HEK293 (cell line): ENCODE measurements around the gene XPNPEP1.

Experiments
- CTCF ChIA-PET: fragments of 350-600 bp; formaldehyde crosslinking; extraction: SDS; loops from one replicate; lab custom pipeline; 2021; ENCODE audit warnings: antibody characterized with exemption; lab: Yijun Ruan, JAX
- POLR2A ChIA-PET: fragments of 300-600 bp; formaldehyde crosslinking; extraction: SDS; loops from one replicate; lab custom pipeline; 2020; ENCODE audit warnings: antibody characterized with exemption, inconsistent platforms; lab: Yijun Ruan, JAX
- H3K27ac ChIP-seq: fragments of 200-500 bp; sonication (Bioruptor generic); 2 replicates; pipeline ENCODE4 v1.5.1; 2014; ENCODE audit warnings: low read depth, low read length, control low read depth, inconsistent platforms; ENCODE audit errors: extremely low read depth
- H3K36me3 ChIP-seq, 2 experiments: fragments of 200-500 bp in 1 of 2; sonication (Bioruptor generic) in 1 of 2; 1 replicate in 1 of 2; 2 replicates in 1 of 2; pipeline ENCODE4 v1.5.1; 2014 to 2017; ENCODE audit warnings: inconsistent platforms in 2 of 2, low read length in 2 of 2; ENCODE audit not compliant: control insufficient read depth in 2 of 2, insufficient read depth in 1 of 2
- H3K4me1 ChIP-seq: fragments of 200-500 bp; sonication (Bioruptor generic); 2 replicates; pipeline ENCODE4 v1.5.1; 2014; ENCODE audit warnings: mild to moderate bottlenecking, low read length, inconsistent platforms; ENCODE audit not compliant: control insufficient read depth, insufficient read depth
- H3K4me3 ChIP-seq: 2 replicates; pipeline ENCODE4 v1.5.1; 2011; ENCODE audit warnings: low read depth, mild to moderate bottlenecking, control low read depth, low read length, moderate library complexity
- H3K9me3 ChIP-seq: fragments of 200-500 bp; sonication (Bioruptor generic); 2 replicates; pipeline ENCODE4 v1.5.1; 2014; ENCODE audit warnings: low read depth, low read length, inconsistent platforms; ENCODE audit not compliant: control insufficient read depth, insufficient read depth
- EGR2 ChIP-seq: fragments of 450-650 bp; formaldehyde crosslinking; IDR thresholded peaks from 2 replicates; pipeline ENCODE4 v1.5.1; 2016; ENCODE audit warnings: low read depth, missing biosample characterization, missing genetic modification characterization
- GLI2 ChIP-seq: fragments of 450-650 bp; formaldehyde crosslinking; IDR thresholded peaks from 2 replicates; pipeline ENCODE4; 2017; ENCODE audit warnings: missing biosample characterization, missing genetic modification characterization, low read depth, borderline replicate concordance
- SCRT2 ChIP-seq: fragments of 450-650 bp; formaldehyde crosslinking; IDR thresholded peaks from 2 replicates; pipeline ENCODE4 v1.5.1; 2016; ENCODE audit warnings: missing biosample characterization, missing genetic modification characterization
- TRIM28 ChIP-seq: IDR thresholded peaks from 2 replicates; pipeline ENCODE4 v1.6.1; 2011; ENCODE audit warnings: low read length, control low read depth, borderline replicate concordance
- ZNF132 ChIP-seq: fragments of 450-650 bp; formaldehyde crosslinking; IDR thresholded peaks from 2 replicates; pipeline ENCODE4 v1.5.1; 2017; ENCODE audit warnings: missing biosample characterization, missing genetic modification characterization, borderline replicate concordance
- ZNF138 ChIP-seq: fragments of 450-650 bp; formaldehyde crosslinking; IDR thresholded peaks from 2 replicates; pipeline ENCODE4 v1.5.1; 2016; ENCODE audit warnings: missing biosample characterization, missing genetic modification characterization, borderline replicate concordance
- ZNF324 ChIP-seq: fragments of 450-650 bp; formaldehyde crosslinking; IDR thresholded peaks from 2 replicates; pipeline ENCODE4 v1.5.1; 2016; ENCODE audit warnings: missing biosample characterization, missing genetic modification characterization
- ZNF341 ChIP-seq: fragments of 450-650 bp; formaldehyde crosslinking; IDR thresholded peaks from 2 replicates; pipeline ENCODE4; 2016; ENCODE audit warnings: low read depth, missing biosample characterization, missing genetic modification characterization
- ZNF350 ChIP-seq: fragments of 450-650 bp; formaldehyde crosslinking; IDR thresholded peaks from 2 replicates; pipeline ENCODE4 v1.5.0; 2017; ENCODE audit warnings: missing biosample characterization, mild to moderate bottlenecking, missing genetic modification characterization
- ZNF366 ChIP-seq: fragments of 450-650 bp; formaldehyde crosslinking; conservative IDR thresholded peaks from 2 replicates; pipeline ENCODE4 v1.5.1; 2016; ENCODE audit warnings: missing biosample characterization, missing genetic modification characterization
- ZNF426 ChIP-seq: fragments of 450-650 bp; formaldehyde crosslinking; IDR thresholded peaks from 2 replicates; pipeline ENCODE4 v1.5.1; 2017; ENCODE audit warnings: missing biosample characterization, missing genetic modification characterization, mild to moderate bottlenecking, inconsistent platforms, moderate library complexity
- ZNF701 ChIP-seq: fragments of 450-650 bp; formaldehyde crosslinking; IDR thresholded peaks from 2 replicates; pipeline ENCODE4 v1.5.1; 2016; ENCODE audit warnings: missing biosample characterization, missing genetic modification characterization
- TF ChIP-seq, protein P1 (sequence below): fragments of 450-650 bp; formaldehyde crosslinking; IDR thresholded peaks from 2 replicates; pipeline ENCODE4 v1.5.1; 2016; ENCODE audit warnings: missing biosample characterization, missing genetic modification characterization, borderline replicate concordance
- TF ChIP-seq, protein P2 (sequence below): fragments of 450-650 bp; formaldehyde crosslinking; IDR thresholded peaks from 2 replicates; pipeline ENCODE4 v1.5.0; 2017; ENCODE audit warnings: missing biosample characterization, missing genetic modification characterization, borderline replicate concordance

Gene XPNPEP1

DNA sequence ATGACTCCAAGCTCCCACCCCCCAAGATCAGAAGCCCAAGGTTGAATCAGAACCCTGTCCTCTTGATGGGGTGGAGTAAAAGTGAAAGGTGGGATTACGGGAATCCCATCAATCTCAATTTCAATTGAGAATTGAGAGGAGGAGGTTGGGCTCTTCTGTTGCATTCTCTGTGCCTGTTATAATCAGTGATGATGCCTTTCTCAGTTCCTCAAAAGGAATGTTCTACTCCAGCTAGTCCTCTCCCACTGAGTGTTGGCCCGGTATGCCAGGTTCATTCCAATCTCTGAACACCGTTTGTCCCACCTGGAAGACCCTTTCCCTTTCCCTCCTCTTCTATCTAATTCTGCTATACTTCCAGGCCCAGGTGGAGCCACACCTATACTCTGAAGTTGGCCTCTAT lies 17.2 kb upstream of the XPNPEP1 start:
- CTCF ChIA-PET: interaction anchor here (1.2 kb wide), 2 partner anchors 17 to 51 kb away, joined by 3 read pairs; no protein-coding TSS in a partner anchor
- Histone ChIP-seq H3K4me3 (no peak overlapping the region), H3K27ac (no peak overlapping the region)
- TF ChIP-seq ZNF132 (tag by site-specific recombination): no peak
- TF ChIP-seq, all 188 proteins: peak for 0
- POLR2A ChIA-PET: no interaction called here
- Histone ChIP-seq H3K9me3 (no peaks in the 10 kb centered on the region), H3K4me1 (peaks cover 2% of the 10 kb centered on the region; the same call in 1 of the 2 replicates), H3K36me3 (no peaks in the 10 kb centered on the region)

DNA sequence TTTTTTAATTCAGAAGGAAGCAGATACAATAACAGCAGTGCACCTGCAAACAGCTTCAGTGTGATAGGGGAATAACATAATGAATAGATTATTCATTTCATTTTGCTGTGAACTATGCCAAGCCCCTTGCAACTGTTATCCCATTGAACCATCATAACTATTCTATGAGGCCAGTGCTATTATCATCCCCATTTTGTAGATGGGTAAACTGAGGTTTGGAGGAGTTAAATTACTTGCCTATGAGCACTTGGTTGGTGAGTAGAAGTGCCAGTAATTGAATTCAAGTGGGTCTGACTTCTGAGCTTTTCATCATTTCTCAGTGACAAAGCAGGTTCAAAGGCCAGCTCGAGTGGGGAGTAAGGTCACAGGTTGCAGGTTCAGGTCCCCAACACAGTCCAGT lies 16.8 kb upstream of the XPNPEP1 start:
- no peaks in the 10 kb centered on the region for H3K4me1 ChIP-seq
- H3K4me3 ChIP-seq: no peak overlapping the region
- no peaks in the 10 kb centered on the region for H3K36me3 ChIP-seq
- POLR2A ChIA-PET: no interaction called here
- H3K9me3 ChIP-seq: no peaks in the 10 kb centered on the region
- H3K27ac ChIP-seq: no peak overlapping the region
- CTCF ChIA-PET: interaction anchor here (1.2 to 1.4 kb wide), 3 partner anchors 17 to 50 kb away, joined by 3 to 4 read pairs (median 3); no protein-coding TSS in a partner anchor
- TF ChIP-seq GLI2 (tag by site-specific recombination) (no peak), ZNF138 (tag by site-specific recombination) (no peak), ZNF426 (tag by site-specific recombination) (no peak), SCRT2 (tag by site-specific recombination) (no peak), ZNF350 (tag by site-specific recombination) (no peak), ZNF341 (tag by site-specific recombination) (no peak), TRIM28 (no peak), EGR2 (no peak), ZNF366 (tag by site-specific recombination) (no peak), ZNF701 (tag by site-specific recombination) (no peak), ZNF324 (no peak)
- TF ChIP-seq, protein P1, sequence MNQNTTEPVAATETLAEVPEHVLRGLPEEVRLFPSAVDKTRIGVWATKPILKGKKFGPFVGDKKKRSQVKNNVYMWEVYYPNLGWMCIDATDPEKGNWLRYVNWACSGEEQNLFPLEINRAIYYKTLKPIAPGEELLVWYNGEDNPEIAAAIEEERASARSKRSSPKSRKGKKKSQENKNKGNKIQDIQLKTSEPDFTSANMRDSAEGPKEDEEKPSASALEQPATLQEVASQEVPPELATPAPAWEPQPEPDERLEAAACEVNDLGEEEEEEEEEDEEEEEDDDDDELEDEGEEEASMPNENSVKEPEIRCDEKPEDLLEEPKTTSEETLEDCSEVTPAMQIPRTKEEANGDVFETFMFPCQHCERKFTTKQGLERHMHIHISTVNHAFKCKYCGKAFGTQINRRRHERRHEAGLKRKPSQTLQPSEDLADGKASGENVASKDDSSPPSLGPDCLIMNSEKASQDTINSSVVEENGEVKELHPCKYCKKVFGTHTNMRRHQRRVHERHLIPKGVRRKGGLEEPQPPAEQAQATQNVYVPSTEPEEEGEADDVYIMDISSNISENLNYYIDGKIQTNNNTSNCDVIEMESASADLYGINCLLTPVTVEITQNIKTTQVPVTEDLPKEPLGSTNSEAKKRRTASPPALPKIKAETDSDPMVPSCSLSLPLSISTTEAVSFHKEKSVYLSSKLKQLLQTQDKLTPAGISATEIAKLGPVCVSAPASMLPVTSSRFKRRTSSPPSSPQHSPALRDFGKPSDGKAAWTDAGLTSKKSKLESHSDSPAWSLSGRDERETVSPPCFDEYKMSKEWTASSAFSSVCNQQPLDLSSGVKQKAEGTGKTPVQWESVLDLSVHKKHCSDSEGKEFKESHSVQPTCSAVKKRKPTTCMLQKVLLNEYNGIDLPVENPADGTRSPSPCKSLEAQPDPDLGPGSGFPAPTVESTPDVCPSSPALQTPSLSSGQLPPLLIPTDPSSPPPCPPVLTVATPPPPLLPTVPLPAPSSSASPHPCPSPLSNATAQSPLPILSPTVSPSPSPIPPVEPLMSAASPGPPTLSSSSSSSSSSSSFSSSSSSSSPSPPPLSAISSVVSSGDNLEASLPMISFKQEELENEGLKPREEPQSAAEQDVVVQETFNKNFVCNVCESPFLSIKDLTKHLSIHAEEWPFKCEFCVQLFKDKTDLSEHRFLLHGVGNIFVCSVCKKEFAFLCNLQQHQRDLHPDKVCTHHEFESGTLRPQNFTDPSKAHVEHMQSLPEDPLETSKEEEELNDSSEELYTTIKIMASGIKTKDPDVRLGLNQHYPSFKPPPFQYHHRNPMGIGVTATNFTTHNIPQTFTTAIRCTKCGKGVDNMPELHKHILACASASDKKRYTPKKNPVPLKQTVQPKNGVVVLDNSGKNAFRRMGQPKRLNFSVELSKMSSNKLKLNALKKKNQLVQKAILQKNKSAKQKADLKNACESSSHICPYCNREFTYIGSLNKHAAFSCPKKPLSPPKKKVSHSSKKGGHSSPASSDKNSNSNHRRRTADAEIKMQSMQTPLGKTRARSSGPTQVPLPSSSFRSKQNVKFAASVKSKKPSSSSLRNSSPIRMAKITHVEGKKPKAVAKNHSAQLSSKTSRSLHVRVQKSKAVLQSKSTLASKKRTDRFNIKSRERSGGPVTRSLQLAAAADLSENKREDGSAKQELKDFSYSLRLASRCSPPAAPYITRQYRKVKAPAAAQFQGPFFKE (tag by site-specific recombination): no peak
- TF ChIP-seq, protein P2, sequence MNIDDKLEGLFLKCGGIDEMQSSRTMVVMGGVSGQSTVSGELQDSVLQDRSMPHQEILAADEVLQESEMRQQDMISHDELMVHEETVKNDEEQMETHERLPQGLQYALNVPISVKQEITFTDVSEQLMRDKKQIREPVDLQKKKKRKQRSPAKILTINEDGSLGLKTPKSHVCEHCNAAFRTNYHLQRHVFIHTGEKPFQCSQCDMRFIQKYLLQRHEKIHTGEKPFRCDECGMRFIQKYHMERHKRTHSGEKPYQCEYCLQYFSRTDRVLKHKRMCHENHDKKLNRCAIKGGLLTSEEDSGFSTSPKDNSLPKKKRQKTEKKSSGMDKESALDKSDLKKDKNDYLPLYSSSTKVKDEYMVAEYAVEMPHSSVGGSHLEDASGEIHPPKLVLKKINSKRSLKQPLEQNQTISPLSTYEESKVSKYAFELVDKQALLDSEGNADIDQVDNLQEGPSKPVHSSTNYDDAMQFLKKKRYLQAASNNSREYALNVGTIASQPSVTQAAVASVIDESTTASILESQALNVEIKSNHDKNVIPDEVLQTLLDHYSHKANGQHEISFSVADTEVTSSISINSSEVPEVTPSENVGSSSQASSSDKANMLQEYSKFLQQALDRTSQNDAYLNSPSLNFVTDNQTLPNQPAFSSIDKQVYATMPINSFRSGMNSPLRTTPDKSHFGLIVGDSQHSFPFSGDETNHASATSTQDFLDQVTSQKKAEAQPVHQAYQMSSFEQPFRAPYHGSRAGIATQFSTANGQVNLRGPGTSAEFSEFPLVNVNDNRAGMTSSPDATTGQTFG (tag by site-specific recombination): no peak
